GM12878 (cell line): ENCODE measurements around the gene ATRNL1. TPM values are rescaled to one million over a fixed set of nuclear protein-coding genes. Genes with fewer than 3 reads are reported as not detected.

Source experiments
- BCLAF1 ChIP-seq: fragments of 450-650 bp; IDR thresholded peaks from 2 replicates; pipeline ENCODE4 v1.6.1; 2017; ENCODE audit warnings: antibody characterized with exemption, mild to moderate bottlenecking, moderate library complexity
- CBX5 ChIP-seq: sonication (generic); IDR thresholded peaks from 2 replicates; pipeline ENCODE4 v1.6.1; 2016; ENCODE audit warnings: low read depth, moderate library complexity, mild to moderate bottlenecking, inconsistent platforms
- HSF1 ChIP-seq: fragments of 150-350 bp; IDR thresholded peaks from 2 replicates; pipeline ENCODE4 v1.6.1; 2014; ENCODE audit warnings: mild to moderate bottlenecking, low read depth, low read length
- RB1 ChIP-seq: fragments of 450-650 bp; formaldehyde crosslinking; IDR thresholded peaks from 2 replicates; pipeline ENCODE4 v1.6.1; 2017; ENCODE audit warnings: mild to moderate bottlenecking, borderline replicate concordance
- ZBTB4 ChIP-seq: fragments of 450-650 bp; formaldehyde crosslinking; IDR thresholded peaks from 2 replicates; pipeline ENCODE4 v1.4.0; 2022; ENCODE audit warnings: mild to moderate bottlenecking, moderate library complexity
- ZNF274 ChIP-seq: IDR thresholded peaks from one replicate; pipeline ENCODE4 v1.8.0; 2011; ENCODE audit not compliant: insufficient read length, insufficient read depth
- polyA plus RNA-seq, 11 experiments: library from polyadenylated mRNA; depleted of rRNA in 4 of 11; unstranded in 6 of 11; stranded (reverse) in 5 of 11; fragments of >200 nt; fragmentation: Nextera tagmentation in 4 of 11; fragmentation: Illumina TruSeq in 1 of 11; extraction: Ambion mirVana in 4 of 11; extraction: Trizol in 1 of 11; gene quantifications; 1 replicate in 1 of 11; 2 replicates in 10 of 11; pipeline versions ENCODE4 v1.2.1 to v1.2.3, GENCODE V29; 2011 to 2016; ENCODE audit warnings: inconsistent platforms in 2 of 11, missing spikeins in 2 of 11, low read depth in 1 of 11
- total RNA-seq, 4 experiments: library from RNA; depleted of rRNA in 3 of 4; stranded (reverse); fragments of >200 nt in 3 of 4; fragmentation: Illumina TruSeq in 1 of 4; extraction: Trizol in 1 of 4; gene quantifications; 2 replicates each; pipeline versions ENCODE4 v1.2.1 to v1.2.3, GENCODE V29; 2013 to 2021

ATRNL1 gene
- total and polyA plus RNA-seq, 10 of the 15 experiments (the other 5 are each of a cell fraction or from before 2014, with no cell fraction given) = 0.03 to 1.4 (median 0.34) TPM

- TF ChIP-seq HSF1 (no peak), BCLAF1 (no peak), RB1 (no peak), CBX5 (no peak), ZNF274 (no peak), ZBTB4 (no peak)
Measured at GRCh38 chr10:115975506-115975905, 882.3 kb downstream of the ATRNL1 start (continued).
